Activated CD8-positive, alpha-beta memory T cell treated with anti-CD3 and anti-CD28 coated beads, Interleukin-2, amount 50 U/mL, for 24 hours (primary cell): ENCODE measurements around the gene HSDL2.
"Not testable (repeated sequence)": the region's sequence is repeated elsewhere in the genome, so short reads cannot be mapped to it uniquely, and the experiment has no call there.

Experiments used
- DNase-seq: peaks from one replicate; pipeline ENCODE4 v3.0.0-alpha.2; 2020; ENCODE audit errors: extremely low read depth

The HSDL2 gene

GRCh38 chr9:112396872-112397271 is 17.0 kb downstream of the HSDL2 start:
- DNase-seq = no peak

GRCh38 chr9:112401175-112401815 is 21.4 kb downstream of the HSDL2 start:
- no peak for DNase-seq

DNA sequence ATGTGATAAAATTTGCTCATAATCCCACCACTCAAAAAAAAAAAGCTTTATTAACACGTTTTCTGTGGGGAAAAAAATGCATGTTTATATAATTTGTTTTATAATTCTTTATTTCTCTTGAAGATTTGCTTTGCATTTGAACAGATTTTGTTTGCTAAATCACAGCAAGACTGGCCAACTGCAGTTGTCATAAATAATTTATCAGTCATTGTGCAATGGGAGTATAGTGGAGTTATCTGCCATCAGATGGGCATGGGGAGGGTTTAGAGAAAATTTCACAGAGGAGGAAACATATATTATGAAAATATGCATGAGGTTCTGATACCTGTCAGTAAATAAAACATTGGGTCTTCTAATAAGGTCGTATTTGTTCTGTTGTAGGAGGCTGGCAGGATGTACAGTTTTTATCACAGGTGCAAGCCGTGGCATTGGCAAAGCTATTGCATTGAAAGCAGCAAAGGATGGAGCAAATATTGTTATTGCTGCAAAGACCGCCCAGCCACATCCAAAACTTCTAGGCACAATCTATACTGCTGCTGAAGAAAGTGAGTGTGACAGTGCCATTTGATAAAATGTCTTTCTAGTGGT is 23.8 kb downstream of the HSDL2 start:
- DNase-seq = no peak

DNA sequence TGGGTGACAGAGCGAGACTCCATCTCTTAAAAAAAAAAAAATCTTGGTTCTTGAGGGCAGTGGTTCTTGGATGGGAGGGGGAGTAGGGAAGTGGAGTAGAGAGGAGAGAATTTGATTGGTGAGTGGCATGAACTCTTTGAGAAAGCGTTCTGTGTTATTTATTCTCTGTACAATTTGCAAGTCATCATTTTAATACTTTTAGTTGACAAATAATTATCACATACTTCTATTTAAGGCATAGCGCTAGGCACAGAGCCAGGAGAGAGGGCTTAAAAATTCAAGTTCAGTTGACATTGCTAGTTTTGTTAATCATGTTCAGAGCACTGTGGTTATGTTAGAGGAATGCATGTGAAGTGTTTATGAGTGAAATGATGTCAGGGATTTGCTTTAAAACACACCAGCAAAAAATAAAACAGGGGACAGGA is 24.6 kb downstream of the HSDL2 start:
- DNase-seq = no peak

- no peak for DNase-seq
These were observed 28.4 kb downstream of the HSDL2 start for GRCh38 chr9:112408275-112408674.

DNA sequence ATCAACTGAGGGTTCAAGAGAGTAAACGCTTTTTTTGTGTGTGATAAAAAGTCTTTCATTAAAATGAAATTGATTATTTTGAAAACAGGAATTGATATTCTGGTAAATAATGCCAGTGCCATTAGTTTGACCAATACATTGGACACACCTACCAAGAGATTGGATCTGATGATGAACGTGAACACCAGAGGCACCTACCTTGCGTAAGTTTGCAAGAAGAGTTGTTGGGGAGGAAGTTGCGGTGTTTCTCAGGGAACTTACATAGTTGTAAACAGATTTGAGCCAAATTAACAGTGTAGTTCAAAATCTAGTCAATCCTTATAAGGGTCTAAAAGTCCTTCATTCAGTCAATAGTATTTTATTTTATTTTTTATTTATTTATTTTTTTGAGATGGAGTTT is 28.9 kb downstream of the HSDL2 start:
- DNase-seq = no peak

GRCh38 chr9:112409758-112410157 is 29.9 kb downstream of the HSDL2 start:
- no peak for DNase-seq

GRCh38 chr9:112411626-112412027 is 31.7 kb downstream of the HSDL2 start:
- DNase-seq = no peak

DNA sequence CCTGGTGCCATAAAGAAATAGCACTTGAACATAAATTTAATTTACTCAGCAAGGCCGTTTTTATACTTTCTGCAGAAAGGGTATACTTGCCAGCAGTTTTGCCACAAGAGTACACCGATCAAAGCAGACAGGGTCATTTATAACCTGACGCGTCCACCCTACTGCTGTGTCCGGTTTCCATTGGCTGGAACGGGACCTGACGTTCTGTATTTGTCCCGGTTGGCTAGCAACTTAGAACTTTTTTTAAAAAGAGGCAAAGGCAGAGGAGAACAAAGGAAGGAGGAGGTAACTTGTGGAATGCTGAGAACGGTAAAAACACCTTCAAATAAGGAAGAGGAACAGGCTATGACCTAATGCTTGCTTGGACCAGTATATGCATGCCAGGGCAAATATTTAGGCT is 33.8 kb downstream of the HSDL2 start:
- DNase-seq = not testable (repeated sequence)

DNA sequence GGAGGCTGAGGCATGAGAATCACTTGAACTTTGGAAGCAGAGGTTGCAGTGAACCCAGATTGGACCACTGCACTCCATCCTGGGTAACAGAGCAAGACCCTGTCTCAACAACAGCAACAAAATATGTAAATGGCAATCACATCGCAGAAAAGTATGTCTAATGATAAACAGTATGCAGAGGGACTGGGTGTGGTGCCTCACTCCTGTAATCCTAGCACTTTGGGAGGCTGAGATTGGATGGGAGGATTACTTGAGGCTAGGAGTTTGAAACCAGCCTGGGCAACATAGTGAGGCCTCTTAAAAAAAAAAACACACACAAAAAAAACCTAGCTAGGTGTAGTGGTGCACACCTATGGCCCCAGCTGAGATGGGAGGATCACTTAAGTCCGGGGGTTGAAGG is 40.3 kb downstream of the HSDL2 start:
- DNase-seq = no peak

DNA sequence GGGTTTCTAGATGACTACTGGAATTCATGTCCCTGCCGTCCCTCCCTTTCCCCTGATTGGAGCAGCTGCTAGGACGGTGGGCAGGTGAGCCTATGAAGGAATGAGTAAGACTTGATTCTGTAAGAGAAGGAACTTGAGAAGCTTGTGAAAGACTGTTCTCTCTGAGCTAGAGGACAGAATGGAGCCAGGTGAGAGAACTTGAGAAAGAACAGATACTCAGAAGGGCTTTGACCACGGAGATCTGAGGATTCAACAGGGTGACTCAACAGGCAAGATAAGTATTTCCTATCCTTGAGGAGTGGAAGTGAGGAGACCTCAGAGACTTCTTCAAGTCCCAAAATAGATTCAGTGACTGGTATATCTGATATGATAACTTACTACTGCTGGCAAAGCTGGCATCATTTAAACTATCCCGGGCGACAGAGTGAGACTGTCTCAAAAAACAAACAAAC is 41.9 kb downstream of the HSDL2 start:
- no peak for DNase-seq

DNA sequence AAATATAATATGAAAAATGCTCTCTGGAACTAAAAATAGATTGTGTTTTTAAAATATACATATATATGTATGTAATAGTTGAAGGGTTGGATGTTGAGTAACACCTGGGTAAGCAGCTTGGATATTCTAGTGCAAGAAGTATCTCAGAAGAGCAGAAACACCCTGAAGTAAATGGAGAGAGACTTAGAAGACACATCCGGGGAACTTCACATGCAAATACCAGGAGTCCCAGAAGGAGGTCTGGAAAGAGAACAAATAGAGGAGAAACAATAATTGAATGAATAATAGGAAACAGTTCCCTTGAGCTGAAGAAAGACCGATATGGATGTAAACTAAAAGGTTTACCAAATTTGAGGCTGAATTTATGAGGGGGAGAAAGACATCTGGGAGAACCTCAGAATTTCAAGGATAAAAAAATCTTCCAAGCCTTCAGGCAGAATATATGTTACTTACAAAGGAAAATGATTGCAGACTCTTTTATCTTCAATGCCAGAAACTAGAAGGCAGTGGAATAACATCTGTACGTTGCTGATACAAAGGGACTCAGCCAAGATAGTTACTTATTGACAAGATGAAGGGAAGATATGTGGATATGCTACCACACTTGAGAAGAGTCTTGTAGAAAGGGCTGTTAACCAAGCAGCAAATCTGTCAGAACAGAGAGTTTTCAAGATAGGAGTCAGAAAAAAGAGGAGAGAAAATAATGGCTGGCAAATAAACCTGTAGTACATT is 42.7 kb downstream of the HSDL2 start:
- DNase-seq = no peak

- no peak for DNase-seq
These were observed 50.2 kb downstream of the HSDL2 start for GRCh38 chr9:112430006-112430522.

- no peak for DNase-seq
These were observed 53.8 kb downstream of the HSDL2 start for GRCh38 chr9:112433499-112434392.

- no peak for DNase-seq
These were observed 54.6 kb downstream of the HSDL2 start for GRCh38 chr9:112434487-112434886.

GRCh38 chr9:112437406-112437805 is 57.5 kb downstream of the HSDL2 start:
- DNase-seq = no peak

GRCh38 chr9:112439171-112439570 is 59.3 kb downstream of the HSDL2 start:
- no peak for DNase-seq

- DNase-seq = no peak
These were observed 59.9 kb downstream of the HSDL2 start for GRCh38 chr9:112439825-112440224.

DNA sequence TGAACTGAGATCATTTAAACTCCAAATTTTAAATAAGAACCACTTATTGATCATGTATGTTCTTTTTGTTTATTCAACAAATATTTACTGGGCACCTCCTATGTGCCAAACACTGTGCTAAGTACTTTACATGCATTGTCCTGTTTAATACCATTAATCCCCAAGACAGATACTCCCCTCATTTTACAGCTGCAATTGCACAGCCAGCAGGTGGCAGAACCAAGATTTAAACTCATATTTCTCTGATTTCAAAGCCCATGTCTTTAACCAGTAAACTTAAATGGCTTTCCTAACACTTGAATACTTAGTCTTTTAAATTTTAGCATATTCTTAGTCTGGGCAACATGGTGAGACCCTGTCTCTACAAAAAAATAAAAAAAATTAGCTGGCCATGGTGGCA is 63.3 kb downstream of the HSDL2 start:
- DNase-seq = no peak

DNA sequence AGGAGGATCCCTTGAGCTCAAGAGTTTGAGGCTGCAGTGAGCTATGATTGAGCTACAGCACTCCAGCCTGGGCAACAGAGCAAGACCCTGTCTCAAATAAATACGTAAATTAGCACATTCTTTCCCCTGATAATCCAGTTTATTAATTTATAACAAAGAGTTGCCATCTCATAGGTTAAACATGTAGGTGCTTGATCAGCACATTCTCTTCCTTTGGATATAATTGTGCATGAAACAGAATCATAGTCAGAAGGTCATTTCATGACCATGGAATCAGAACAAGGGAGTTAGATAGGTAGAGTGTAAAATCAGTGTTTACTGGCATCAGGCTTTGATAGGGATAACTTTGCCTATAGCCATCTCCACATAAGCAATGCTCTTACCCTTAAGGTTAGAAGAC is 63.7 kb downstream of the HSDL2 start:
- no peak for DNase-seq

DNA sequence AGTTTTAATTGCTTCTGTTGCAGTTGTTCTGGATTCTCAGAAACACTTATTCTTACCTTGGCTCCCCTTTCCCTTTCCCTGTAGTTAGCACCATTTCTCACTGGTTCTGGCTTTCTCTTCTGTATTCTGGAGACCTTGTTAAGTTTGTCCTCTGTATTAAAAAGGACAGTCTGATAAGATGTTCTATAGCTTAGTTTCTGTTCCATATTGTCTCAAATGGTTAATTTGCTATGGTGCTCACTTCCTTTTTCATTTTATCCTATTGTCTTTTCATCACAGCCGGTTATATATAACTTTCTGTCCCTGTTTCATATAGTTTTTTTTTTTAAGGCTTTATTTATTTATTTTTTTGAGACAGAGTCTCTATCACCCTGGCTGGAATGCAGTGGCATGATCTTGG is 65.3 kb downstream of the HSDL2 start:
- no peak for DNase-seq

GRCh38 chr9:112446080-112446479 is 66.2 kb downstream of the HSDL2 start:
- DNase-seq = no peak
